Stimulated activated CD8-positive, alpha-beta memory T cell treated with anti-CD3 and anti-CD28 coated beads, Interleukin-7, amount 100 ng/mL, for 48 hours (primary cell): ENCODE data around the gene KTI12.

ENCODE experiments used
- DNase-seq, 2 donors: peaks; one replicate each; pipeline ENCODE4 v3.0.0-alpha.2; 2020; ENCODE audit warnings: low read depth in 1 of 2; ENCODE audit errors: extremely low read depth in 1 of 2

KTI12 gene

DNA sequence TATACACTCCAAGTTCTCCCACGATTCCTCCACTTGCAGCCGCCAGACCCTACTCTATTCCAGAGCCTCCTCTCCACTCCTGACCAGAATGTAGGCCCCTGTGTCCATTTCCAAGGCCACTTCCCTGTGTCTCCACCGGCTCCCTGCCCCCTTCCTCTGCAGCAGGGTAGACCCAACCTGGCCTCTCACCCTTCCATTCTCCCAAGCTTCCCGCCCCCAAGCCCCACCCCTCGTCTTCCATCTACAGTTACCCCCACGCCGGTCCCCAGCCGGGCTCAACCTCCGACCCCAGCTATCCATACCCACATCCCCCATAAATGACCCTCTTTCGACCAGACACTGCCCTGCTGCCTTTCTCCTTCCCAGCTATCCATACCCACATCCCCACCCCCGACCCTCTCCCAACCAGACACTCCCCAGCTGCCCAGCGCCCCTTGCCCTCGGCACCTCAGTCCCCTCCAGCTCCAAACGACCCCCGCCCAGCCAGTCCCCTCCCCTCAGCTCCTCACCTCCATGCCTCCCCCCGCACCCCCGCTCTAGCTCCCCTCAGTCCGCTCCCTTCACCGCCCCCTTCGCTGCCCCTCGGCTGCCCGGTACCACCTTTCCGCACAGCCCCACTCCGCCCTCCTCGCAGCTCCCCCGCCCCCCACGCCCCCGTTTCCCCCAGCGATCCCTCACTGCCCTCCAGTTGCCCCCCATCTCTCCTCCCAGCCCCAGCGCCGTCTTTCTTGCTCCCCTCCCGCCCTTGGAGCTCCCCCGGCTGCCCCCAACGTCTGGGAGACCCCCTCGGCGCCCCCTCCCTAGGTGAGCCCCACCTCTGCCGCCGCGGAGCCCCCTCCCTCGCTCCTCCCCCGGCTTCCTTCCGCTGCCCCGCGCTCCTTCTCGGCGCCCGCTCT, 43.8 kb downstream of the KTI12 start:
- DNase-seq = no peak

DNA sequence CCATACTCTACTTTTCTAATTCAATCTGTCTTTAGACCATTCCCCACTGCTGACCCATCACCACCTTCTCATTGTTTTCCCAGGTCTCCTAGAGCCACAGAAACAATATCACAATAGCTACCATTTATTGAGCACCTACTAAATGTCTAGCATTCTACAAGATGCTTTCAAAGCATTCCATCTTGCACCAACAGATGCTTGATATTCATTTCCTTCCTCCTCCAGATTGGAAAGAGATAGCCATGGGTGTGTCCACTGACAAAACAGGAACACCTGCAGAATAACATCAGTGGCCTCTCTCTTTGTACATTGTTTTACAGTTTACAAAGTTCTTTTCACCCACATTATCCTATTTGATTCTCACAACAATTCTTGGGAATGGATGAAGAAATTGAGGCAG, 45.4 kb downstream of the KTI12 start:
- DNase-seq = no peak

- no peak for DNase-seq
Measured at GRCh38 chr1:51986718-51987117, 46.9 kb downstream of the KTI12 start.

DNA sequence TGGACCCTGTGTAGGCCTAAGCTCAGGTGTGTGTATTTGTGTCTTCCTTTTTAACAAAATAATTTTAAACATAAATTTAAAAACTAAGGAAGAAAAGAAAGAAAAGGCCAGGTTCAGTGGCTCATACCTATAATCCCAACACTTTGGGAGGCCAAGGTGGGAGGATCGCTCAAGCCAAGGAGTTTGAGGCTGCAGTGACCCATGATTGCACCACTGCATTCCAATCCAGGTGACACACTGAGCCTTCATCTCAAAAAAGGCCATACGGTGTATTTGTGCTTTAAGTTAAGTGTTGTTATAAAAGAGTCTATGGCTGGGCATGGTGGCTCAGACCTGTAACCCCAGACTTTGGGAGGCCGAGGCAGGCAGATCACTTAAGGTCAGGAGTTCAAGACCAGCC, 51.4 kb downstream of the KTI12 start:
- DNase-seq = no peak
